ENCODE measurements around the gene PLAAT5. TPM values are rescaled to one million over a fixed set of nuclear protein-coding genes. Genes with fewer than 3 reads are reported as not detected.

PLAAT5 gene
- total RNA-seq, 1 experiment from 2014 or later, result 2.3 TPM

DNA sequence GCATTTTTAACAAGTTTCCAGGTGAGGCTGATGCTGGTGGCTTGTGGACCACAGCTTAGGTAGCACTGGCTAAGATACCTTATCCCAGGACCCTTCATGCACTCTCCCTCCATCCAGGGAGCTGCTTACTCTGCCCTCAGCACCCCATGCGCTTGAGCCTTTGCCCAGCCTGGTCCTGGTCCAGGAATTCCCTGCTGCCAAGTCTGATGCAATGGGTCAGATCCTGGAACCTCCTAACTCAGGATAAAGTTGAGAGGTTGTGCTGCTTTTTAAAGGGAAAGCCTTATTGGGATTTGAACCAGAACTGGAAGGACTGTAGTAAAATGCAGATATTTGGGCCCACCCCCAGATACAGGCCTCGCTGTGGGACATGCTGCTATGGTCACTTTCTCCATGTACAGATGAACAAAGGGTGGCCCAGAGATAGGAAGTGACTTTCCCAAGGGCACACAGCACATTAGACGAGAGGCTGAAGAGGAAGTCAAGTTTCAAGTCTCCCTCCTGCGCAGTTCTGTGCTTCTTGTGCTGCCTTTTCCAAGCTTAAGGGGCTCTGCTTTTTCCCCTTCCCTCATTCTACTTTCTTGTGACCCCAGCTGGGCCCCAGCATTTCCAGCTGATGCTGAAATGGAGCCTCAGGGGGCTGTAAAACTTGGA is 14.1 kb upstream of the PLAAT5 start:
- Mint-ChIP-seq H3K4me3 (ENCODE audit: unreplicated experiment) (no peak overlapping the region), H3K9me3 (ENCODE audit: unreplicated experiment) (peaks cover 28% of the 10 kb centered on the region), H3K4me1 (ENCODE audit: low read depth, unreplicated experiment) (peaks cover 7% of the 10 kb centered on the region), H3K36me3 (ENCODE audit: insufficient read depth, unreplicated experiment) (no peaks in the 10 kb centered on the region), H3K27ac (ENCODE audit: unreplicated experiment) (no peak overlapping the region), H3K27me3 (ENCODE audit: insufficient read depth, unreplicated experiment) (no peaks in the 10 kb centered on the region)
- DNase-seq, result no peak
- Histone ChIP-seq H3K4me3 (ENCODE audit: low read depth, low read length) (no peak overlapping the region), H3K4me1 (peaks cover 7% of the 10 kb centered on the region), H3K36me3 (ENCODE audit: control insufficient read depth, insufficient read depth, low read length) (no peaks in the 10 kb centered on the region), H3K27me3 (replicated peaks; ENCODE audit: control insufficient read depth, insufficient read depth, low read length) (no peaks in the 10 kb centered on the region), H3K9me3 (no peaks in the 10 kb centered on the region)
- no TSS peak for BruUV-seq (replicated peaks)
- intact Hi-C loops (cut with micrococcal nuclease; ENCODE audit: unreplicated experiment), result no loop called here
- CTCF ChIA-PET, result no interaction called here
- POLR2A ChIA-PET, result interaction anchor here (0.5 kb wide), 1 partner anchor 136 kb away, joined by 5 read pairs; the partner anchor contains the start of gene SLC22A9
- TF ChIP-seq, protein P1, sequence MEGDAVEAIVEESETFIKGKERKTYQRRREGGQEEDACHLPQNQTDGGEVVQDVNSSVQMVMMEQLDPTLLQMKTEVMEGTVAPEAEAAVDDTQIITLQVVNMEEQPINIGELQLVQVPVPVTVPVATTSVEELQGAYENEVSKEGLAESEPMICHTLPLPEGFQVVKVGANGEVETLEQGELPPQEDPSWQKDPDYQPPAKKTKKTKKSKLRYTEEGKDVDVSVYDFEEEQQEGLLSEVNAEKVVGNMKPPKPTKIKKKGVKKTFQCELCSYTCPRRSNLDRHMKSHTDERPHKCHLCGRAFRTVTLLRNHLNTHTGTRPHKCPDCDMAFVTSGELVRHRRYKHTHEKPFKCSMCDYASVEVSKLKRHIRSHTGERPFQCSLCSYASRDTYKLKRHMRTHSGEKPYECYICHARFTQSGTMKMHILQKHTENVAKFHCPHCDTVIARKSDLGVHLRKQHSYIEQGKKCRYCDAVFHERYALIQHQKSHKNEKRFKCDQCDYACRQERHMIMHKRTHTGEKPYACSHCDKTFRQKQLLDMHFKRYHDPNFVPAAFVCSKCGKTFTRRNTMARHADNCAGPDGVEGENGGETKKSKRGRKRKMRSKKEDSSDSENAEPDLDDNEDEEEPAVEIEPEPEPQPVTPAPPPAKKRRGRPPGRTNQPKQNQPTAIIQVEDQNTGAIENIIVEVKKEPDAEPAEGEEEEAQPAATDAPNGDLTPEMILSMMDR (IDR thresholded peaks at IDR 0.05; ENCODE audit: insufficient read depth in 1 of 2, low read depth in 1 of 2, low read length in 1 of 2, severe bottlenecking in 1 of 2, unreplicated experiment in 1 of 2), result no peak

DNA sequence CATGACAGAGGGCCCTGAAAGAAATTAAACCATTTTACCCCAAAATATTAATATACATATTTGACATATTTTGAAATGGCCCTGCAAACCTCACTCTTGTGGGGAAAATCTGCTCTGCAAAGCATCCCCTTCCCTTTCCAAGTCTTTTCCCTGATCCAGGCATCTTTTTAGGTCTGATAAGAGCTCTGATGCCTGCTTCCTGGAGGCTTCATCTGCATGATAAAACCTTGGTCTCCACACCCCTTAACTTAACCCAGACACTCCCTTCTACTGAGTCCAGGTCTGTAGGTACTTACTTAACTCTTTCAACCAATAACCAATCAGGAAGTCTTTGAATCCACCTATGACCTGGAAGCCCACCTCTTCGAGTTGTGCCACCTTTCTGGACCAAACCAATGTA is 13.1 kb upstream of the PLAAT5 start:
- Mint-ChIP-seq H3K4me1 (ENCODE audit: low read depth, unreplicated experiment) (peaks cover 7% of the 10 kb centered on the region), H3K9me3 (ENCODE audit: unreplicated experiment) (peaks cover 38% of the 10 kb centered on the region), H3K27ac (ENCODE audit: unreplicated experiment) (no peak overlapping the region), H3K36me3 (ENCODE audit: insufficient read depth, unreplicated experiment) (no peaks in the 10 kb centered on the region), H3K27me3 (ENCODE audit: insufficient read depth, unreplicated experiment) (no peaks in the 10 kb centered on the region), H3K4me3 (ENCODE audit: unreplicated experiment) (no peak overlapping the region)
- Histone ChIP-seq H3K4me1 (peaks cover 7% of the 10 kb centered on the region), H3K4me3 (ENCODE audit: low read depth, low read length) (no peak overlapping the region), H3K27me3 (replicated peaks; ENCODE audit: control insufficient read depth, insufficient read depth, low read length) (no peaks in the 10 kb centered on the region), H3K9me3 (peaks cover 6% of the 10 kb centered on the region), H3K36me3 (ENCODE audit: control insufficient read depth, insufficient read depth, low read length) (no peaks in the 10 kb centered on the region)
- no peak for DNase-seq
- ChIA-PET POLR2A (no interaction called here), CTCF (no interaction called here)
- TF ChIP-seq, protein P1 (IDR thresholded peaks at IDR 0.05; ENCODE audit: insufficient read depth in 1 of 2, low read depth in 1 of 2, low read length in 1 of 2, severe bottlenecking in 1 of 2, unreplicated experiment in 1 of 2), result no peak
- BruUV-seq (replicated peaks), result no TSS peak
- intact Hi-C loops (cut with micrococcal nuclease; ENCODE audit: unreplicated experiment), result no loop called here

DNA sequence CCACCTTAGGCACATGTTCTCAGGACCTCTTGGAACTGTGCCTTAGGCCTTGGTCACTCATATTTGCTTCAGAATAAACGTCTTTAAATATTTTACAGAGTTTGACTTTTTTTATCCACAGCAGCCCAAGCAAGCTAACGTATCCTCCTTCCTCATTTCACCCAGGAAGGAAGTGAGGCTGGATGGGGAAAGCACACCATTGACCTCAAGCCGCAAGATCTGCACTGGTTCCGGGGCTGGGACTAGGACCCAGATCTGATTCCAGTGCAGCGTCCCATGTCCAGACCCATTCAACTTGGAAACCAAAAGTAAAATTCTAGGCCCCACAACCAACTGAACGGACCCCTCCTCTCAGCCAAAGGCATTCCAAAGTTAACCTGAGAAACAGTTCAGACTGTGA is 12.5 kb upstream of the PLAAT5 start:
- intact Hi-C loops (cut with micrococcal nuclease; ENCODE audit: unreplicated experiment), result no loop called here
- Mint-ChIP-seq H3K27me3 (ENCODE audit: insufficient read depth, unreplicated experiment) (no peaks in the 10 kb centered on the region), H3K4me1 (ENCODE audit: low read depth, unreplicated experiment) (peaks cover 7% of the 10 kb centered on the region), H3K9me3 (ENCODE audit: unreplicated experiment) (peaks cover 43% of the 10 kb centered on the region), H3K36me3 (ENCODE audit: insufficient read depth, unreplicated experiment) (no peaks in the 10 kb centered on the region), H3K4me3 (ENCODE audit: unreplicated experiment) (no peak overlapping the region), H3K27ac (ENCODE audit: unreplicated experiment) (no peak overlapping the region)
- H3K9me3 ChIP-seq, result peaks cover 6% of the 10 kb centered on the region
- DNase-seq, result no peak
- no peaks in the 10 kb centered on the region for H3K36me3 ChIP-seq (ENCODE audit: control insufficient read depth, insufficient read depth, low read length)
- CTCF ChIA-PET, result no interaction called here
- H3K4me1 ChIP-seq, result peaks cover 7% of the 10 kb centered on the region
- no peak overlapping the region for H3K4me3 ChIP-seq (ENCODE audit: low read depth, low read length)
- POLR2A ChIA-PET, result no interaction called here
- BruUV-seq (replicated peaks), result no TSS peak
- TF ChIP-seq, protein P1 (IDR thresholded peaks at IDR 0.05; ENCODE audit: insufficient read depth in 1 of 2, low read depth in 1 of 2, low read length in 1 of 2, severe bottlenecking in 1 of 2, unreplicated experiment in 1 of 2), result no peak
- no peaks in the 10 kb centered on the region for H3K27me3 ChIP-seq (replicated peaks; ENCODE audit: control insufficient read depth, insufficient read depth, low read length)
